Fibroblast of lung (primary cell): ENCODE results near the gene CCL15. TPM values are rescaled to one million over a fixed set of nuclear protein-coding genes. Genes with fewer than 3 reads are reported as not detected.

Experiments used
- DNase-seq, 2 donors: peaks; one replicate each; pipeline versions ENCODE4 v3.0.0 to v3.0.0-alpha.2; 2010; ENCODE audit warnings: low read depth in 2 of 2
- H2AFZ ChIP-seq: 2 replicates; pipeline ENCODE4 v1.5.1; 2012; ENCODE audit warnings: low read length, control low read depth, inconsistent platforms
- H3K27ac ChIP-seq: 2 replicates; pipeline ENCODE4 v1.5.1; 2011; ENCODE audit warnings: low read length, control low read depth; ENCODE audit not compliant: insufficient read depth
- H3K27me3 ChIP-seq: 2 replicates; pipeline ENCODE4 v1.5.1; 2011; ENCODE audit warnings: mild to moderate bottlenecking, low read length; ENCODE audit not compliant: control insufficient read depth, insufficient read depth
- H3K36me3 ChIP-seq: 2 replicates; pipeline ENCODE4 v1.5.1; 2011; ENCODE audit warnings: low read length; ENCODE audit not compliant: control insufficient read depth, insufficient read depth
- H3K4me1 ChIP-seq: 2 replicates; pipeline ENCODE4 v1.5.1; 2011; ENCODE audit warnings: low read length; ENCODE audit not compliant: control insufficient read depth, insufficient read depth; ENCODE audit errors: extremely low read depth
- H3K4me2 ChIP-seq: 2 replicates; pipeline ENCODE4 v1.5.1; 2011; ENCODE audit warnings: low read length, control low read depth; ENCODE audit not compliant: insufficient read depth; ENCODE audit errors: extremely low read depth
- H3K4me3 ChIP-seq, 4 experiments: fragments of 200-600 bp in 1 of 4; sonication (generic) in 1 of 4; replicated peaks in 1 of 4; 2 replicates each; pipeline ENCODE4 v1.5.1; 2011 to 2016; ENCODE audit warnings: low read length in 4 of 4, low read depth in 3 of 4, mild to moderate bottlenecking in 3 of 4, control low read depth in 2 of 4, inconsistent platforms in 1 of 4, mixed read lengths in 1 of 4; ENCODE audit not compliant: insufficient read depth in 1 of 4; ENCODE audit errors: control extremely low read depth in 1 of 4
- H3K79me2 ChIP-seq: 2 replicates; pipeline ENCODE4 v1.5.1; 2012; ENCODE audit warnings: mild to moderate bottlenecking, low read length, inconsistent platforms; ENCODE audit not compliant: control insufficient read depth, insufficient read depth
- H3K9ac ChIP-seq: 2 replicates; pipeline ENCODE4 v1.5.1; 2011; ENCODE audit warnings: mild to moderate bottlenecking, low read length, control low read depth; ENCODE audit not compliant: insufficient read depth
- H3K9me3 ChIP-seq: 2 replicates; pipeline ENCODE4 v1.5.1; 2012; ENCODE audit warnings: low read depth, low read length; ENCODE audit not compliant: control insufficient read depth, insufficient read depth
- H4K20me1 ChIP-seq: 2 replicates; pipeline ENCODE4 v1.5.1; 2011; ENCODE audit warnings: low read length; ENCODE audit not compliant: control insufficient read depth, insufficient read depth; ENCODE audit errors: extremely low read depth
- EZH2 ChIP-seq: IDR thresholded peaks from 2 replicates; pipeline ENCODE4 v1.5.1; 2012; ENCODE audit warnings: low read length, control low read depth, mild to moderate bottlenecking; ENCODE audit errors: missing control alignments
- polyA plus RNA-seq, 2 donors: library from polyadenylated mRNA; depleted of rRNA in 1 of 2; stranded (reverse) in 1 of 2; unstranded in 1 of 2; fragments of >200 nt; gene quantifications; 2 replicates each; pipeline ENCODE4 v1.2.1, GENCODE V29; 2011 to 2012; ENCODE audit warnings: missing spikeins in 1 of 2
- total RNA-seq: library from RNA; depleted of rRNA; stranded (reverse); fragments of >200 nt; gene quantifications from 2 replicates; pipeline ENCODE4 v1.2.1, GENCODE V29; 2014
- TF ChIP-seq, protein P1 (sequence below), 2 donors: IDR thresholded peaks in 1 of 2; conservative IDR thresholded peaks in 1 of 2; 1 replicate in 1 of 2; 2 replicates in 1 of 2; pipeline ENCODE4 v1.5.1; 2011 to 2012; ENCODE audit warnings: low read length in 2 of 2, control low read depth in 1 of 2, inconsistent platforms in 1 of 2, low read depth in 1 of 2, mild to moderate bottlenecking in 1 of 2

Gene CCL15
- total and polyA plus RNA-seq, 2 donors (not counting 1 experiment from before 2014, with no cell fraction given): not detected

DNA sequence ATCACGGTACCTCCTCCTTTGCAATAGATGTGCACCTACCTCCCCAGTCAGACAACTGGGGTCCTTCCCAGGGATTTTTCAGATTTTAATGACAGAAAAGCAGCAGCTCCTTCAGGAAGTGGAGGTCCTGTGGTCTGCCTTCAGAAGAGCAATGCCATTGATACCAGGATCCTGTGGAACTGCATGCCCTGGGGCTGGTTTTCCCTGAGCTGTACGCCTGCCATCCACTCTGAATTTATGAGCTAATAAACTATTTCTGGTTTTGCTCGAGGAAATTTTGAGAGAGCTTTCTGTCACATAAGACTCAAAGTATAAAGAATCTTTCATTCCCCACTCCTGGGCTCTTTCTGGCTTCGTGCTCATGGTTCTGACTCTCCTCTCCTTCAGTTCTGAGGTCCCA, 26.4 kb upstream of the CCL15 start:
- Histone ChIP-seq H2AFZ (no peak overlapping the region), H4K20me1 (no peaks in the 10 kb centered on the region), H3K4me3 (no peak overlapping the region), H3K36me3 (no peaks in the 10 kb centered on the region), H3K4me1 (no peaks in the 10 kb centered on the region), H3K4me2 (no peak overlapping the region), H3K9me3 (no peaks in the 10 kb centered on the region), H3K27ac (no peak overlapping the region), H3K79me2 (no peaks in the 10 kb centered on the region), H3K9ac (no peak overlapping the region), H3K27me3 (peaks cover 2% of the 10 kb centered on the region)
- TF ChIP-seq, protein P1, sequence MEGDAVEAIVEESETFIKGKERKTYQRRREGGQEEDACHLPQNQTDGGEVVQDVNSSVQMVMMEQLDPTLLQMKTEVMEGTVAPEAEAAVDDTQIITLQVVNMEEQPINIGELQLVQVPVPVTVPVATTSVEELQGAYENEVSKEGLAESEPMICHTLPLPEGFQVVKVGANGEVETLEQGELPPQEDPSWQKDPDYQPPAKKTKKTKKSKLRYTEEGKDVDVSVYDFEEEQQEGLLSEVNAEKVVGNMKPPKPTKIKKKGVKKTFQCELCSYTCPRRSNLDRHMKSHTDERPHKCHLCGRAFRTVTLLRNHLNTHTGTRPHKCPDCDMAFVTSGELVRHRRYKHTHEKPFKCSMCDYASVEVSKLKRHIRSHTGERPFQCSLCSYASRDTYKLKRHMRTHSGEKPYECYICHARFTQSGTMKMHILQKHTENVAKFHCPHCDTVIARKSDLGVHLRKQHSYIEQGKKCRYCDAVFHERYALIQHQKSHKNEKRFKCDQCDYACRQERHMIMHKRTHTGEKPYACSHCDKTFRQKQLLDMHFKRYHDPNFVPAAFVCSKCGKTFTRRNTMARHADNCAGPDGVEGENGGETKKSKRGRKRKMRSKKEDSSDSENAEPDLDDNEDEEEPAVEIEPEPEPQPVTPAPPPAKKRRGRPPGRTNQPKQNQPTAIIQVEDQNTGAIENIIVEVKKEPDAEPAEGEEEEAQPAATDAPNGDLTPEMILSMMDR (conservative IDR thresholded peaks at IDR 0.05 in 1 of 2, IDR thresholded peaks at IDR 0.05 in 1 of 2; ENCODE audit: low read depth in 1 of 2, low read length in 2 of 2): no peak
- no peak for TF ChIP-seq EZH2
- no peak for DNase-seq

DNA sequence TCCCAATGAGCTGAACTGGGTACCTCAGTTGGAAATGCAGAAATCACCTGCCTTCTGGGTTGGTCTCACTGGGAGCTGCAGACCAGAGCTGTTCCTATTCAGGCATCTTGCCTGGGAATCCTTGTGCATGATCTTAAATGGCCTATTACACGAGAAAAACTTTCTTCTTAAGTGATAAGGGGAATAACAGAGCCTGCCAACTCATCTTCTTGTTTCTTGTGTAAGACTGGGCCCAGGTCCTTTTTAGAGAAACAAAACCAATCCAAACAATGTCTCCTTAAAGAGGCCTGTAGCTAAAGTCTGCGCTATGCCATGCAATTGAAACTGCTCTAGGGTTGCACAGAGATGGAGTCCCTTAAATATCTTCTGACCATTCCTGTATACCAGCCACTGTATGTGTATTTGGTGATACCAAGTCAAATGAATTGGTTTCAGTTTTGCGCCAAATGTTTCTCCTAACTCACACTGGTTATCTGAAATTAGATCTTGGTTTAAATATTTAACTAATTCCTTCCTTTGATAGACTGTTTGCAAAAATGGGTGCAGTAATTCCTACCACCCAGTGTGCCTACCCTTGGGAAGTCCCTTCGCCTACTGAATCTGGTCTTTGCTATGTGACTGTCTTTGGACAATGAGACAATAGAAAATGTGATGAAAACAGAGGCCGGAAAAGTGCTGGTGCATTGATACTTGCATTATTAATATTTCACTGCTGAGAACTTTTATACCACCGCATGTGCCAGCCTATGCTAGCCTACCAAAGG, 22.9 kb upstream of the CCL15 start:
- DNase-seq: no peak
- Histone ChIP-seq H4K20me1 (no peaks in the 10 kb centered on the region), H3K9ac (no peak overlapping the region), H3K27ac (no peak overlapping the region), H3K27me3 (peaks cover 2% of the 10 kb centered on the region), H3K4me1 (no peaks in the 10 kb centered on the region), H3K4me3 (no peak overlapping the region), H3K79me2 (no peaks in the 10 kb centered on the region), H2AFZ (no peak overlapping the region), H3K36me3 (no peaks in the 10 kb centered on the region), H3K9me3 (no peaks in the 10 kb centered on the region), H3K4me2 (no peak overlapping the region)
- no peak for TF ChIP-seq EZH2
- TF ChIP-seq, protein P1 (conservative IDR thresholded peaks at IDR 0.05 in 1 of 2, IDR thresholded peaks at IDR 0.05 in 1 of 2; ENCODE audit: low read depth in 1 of 2, low read length in 2 of 2): no peak

DNA sequence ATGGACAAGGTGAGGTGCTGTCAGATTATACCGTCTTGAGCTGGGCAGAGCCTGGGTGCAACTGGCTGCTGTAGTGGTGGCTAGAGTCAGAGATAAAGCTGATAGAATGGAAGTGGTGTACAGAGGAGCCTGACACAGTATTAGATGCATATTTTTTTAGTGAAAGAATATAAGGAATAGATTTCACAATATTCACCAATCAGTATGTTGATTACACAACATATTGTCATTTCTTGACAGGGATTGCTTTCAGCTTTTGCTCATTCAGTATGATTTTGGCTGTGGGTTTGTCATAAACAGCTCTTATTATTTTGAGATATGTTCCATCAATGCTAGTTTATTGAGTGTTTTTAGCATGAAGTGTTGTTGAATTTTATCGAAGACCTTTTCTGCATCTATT, 18.1 kb upstream of the CCL15 start:
- H3K4me3 ChIP-seq: no peak overlapping the region
- H3K9me3 ChIP-seq: no peaks in the 10 kb centered on the region
- no peak overlapping the region for H3K4me2 ChIP-seq
- H3K79me2 ChIP-seq: no peaks in the 10 kb centered on the region
- H3K27me3 ChIP-seq: no peaks in the 10 kb centered on the region
- TF ChIP-seq, protein P1 (conservative IDR thresholded peaks at IDR 0.05 in 1 of 2, IDR thresholded peaks at IDR 0.05 in 1 of 2; ENCODE audit: low read depth in 1 of 2, low read length in 2 of 2): no peak
- no peak for TF ChIP-seq EZH2
- no peaks in the 10 kb centered on the region for H4K20me1 ChIP-seq
- H2AFZ ChIP-seq: no peak overlapping the region
- H3K9ac ChIP-seq: no peak overlapping the region
- H3K4me1 ChIP-seq: no peaks in the 10 kb centered on the region
- no peak overlapping the region for H3K27ac ChIP-seq
- DNase-seq: no peak
- H3K36me3 ChIP-seq: no peaks in the 10 kb centered on the region
